ENCODE results near the gene TANK. TPM values are rescaled to one million over a fixed set of nuclear protein-coding genes. Genes with fewer than 3 reads are reported as not detected.

Gene TANK
- total RNA-seq, 1 donor from 2014 or later: 33.6 TPM

DNA sequence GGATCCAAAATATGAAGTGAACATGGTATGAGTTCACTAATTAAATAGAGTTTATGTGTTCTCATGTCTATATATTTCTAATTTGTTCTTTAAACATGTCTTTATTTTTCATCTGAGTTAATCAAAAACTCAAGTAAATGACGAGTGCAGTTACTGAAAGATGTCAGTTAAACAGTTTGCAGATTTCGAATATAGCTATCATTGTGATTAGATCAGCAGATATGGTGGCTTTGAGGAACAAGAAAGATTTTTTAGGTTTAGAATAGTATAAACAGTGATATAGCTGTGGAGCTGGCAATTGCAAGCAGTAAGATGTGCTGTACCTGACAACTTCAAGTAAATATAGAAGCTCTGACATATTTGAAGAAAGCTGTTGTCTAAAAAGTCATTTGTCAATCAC, 49.7 kb downstream of the TANK start:
- TF ChIP-seq, protein P1, sequence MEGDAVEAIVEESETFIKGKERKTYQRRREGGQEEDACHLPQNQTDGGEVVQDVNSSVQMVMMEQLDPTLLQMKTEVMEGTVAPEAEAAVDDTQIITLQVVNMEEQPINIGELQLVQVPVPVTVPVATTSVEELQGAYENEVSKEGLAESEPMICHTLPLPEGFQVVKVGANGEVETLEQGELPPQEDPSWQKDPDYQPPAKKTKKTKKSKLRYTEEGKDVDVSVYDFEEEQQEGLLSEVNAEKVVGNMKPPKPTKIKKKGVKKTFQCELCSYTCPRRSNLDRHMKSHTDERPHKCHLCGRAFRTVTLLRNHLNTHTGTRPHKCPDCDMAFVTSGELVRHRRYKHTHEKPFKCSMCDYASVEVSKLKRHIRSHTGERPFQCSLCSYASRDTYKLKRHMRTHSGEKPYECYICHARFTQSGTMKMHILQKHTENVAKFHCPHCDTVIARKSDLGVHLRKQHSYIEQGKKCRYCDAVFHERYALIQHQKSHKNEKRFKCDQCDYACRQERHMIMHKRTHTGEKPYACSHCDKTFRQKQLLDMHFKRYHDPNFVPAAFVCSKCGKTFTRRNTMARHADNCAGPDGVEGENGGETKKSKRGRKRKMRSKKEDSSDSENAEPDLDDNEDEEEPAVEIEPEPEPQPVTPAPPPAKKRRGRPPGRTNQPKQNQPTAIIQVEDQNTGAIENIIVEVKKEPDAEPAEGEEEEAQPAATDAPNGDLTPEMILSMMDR (IDR thresholded peaks at IDR 0.05; ENCODE audit: insufficient read depth, low read length, poor library complexity, severe bottlenecking): no peak
- Histone ChIP-seq H3K27me3 (ENCODE audit: control insufficient read depth, insufficient read depth, low read length) (no peaks in the 10 kb centered on the region), H3K36me3 (ENCODE audit: control insufficient read depth, insufficient read depth, low read length) (no peaks in the 10 kb centered on the region), H3K4me3 (ENCODE audit: low read depth, low read length) (no peak overlapping the region)
- no peak for DNase-seq (ENCODE audit: low read depth)

DNA sequence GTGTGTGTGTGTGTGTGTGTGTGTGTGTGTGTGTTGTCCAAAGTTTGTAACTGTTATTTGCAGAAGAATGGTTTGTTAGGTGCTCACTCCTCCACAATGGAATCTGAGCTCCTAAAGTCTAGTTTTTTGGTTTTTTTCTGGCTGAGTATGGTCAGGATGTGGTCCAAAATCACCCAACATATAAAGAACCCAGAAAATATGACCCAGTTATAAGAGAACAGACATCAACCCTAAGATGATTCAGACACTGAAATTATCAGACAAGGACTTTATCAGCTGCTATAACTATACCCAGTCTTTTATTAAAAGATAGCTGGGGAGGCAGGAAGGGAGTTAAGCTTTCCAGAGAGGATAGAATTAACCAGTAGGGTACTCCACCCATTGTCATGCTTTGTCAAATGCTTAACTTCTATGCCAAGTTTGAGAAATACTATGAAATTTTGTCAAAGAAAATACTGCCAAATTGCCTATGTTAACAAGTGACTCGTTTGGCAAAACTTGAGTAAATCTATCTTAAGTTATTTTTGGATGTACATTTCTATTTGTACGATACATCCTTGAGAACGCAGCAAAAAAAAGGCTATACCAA, 57.5 kb downstream of the TANK start:
- Histone ChIP-seq H3K36me3 (ENCODE audit: control insufficient read depth, insufficient read depth, low read length) (no peaks in the 10 kb centered on the region), H3K4me3 (ENCODE audit: low read depth, low read length) (no peak overlapping the region), H3K27me3 (ENCODE audit: control insufficient read depth, insufficient read depth, low read length) (no peaks in the 10 kb centered on the region)
- TF ChIP-seq, protein P1 (IDR thresholded peaks at IDR 0.05; ENCODE audit: insufficient read depth, low read length, poor library complexity, severe bottlenecking): no peak
- no peak for DNase-seq (ENCODE audit: low read depth)

DNA sequence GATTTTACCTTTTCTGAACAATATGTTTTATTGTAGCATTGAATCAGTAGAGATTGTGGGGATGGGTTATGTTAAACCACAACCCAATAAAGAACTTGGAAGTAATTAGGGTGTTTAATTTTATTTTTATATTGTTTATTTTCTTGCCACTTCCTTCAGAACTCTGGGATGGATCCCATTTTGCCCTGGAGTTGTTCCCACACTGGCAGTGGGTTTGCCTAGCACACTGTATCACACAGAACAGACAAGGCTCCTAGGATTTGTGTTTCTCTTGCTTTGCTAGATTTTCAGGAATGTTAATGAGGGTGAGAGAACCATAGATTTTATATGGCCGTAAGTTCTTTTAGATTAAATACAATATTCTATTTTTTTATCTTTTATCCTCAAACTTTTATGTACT, 59.0 kb downstream of the TANK start:
- Histone ChIP-seq H3K27me3 (ENCODE audit: control insufficient read depth, insufficient read depth, low read length) (no peaks in the 10 kb centered on the region), H3K4me3 (ENCODE audit: low read depth, low read length) (no peak overlapping the region), H3K36me3 (ENCODE audit: control insufficient read depth, insufficient read depth, low read length) (no peaks in the 10 kb centered on the region)
- TF ChIP-seq, protein P1 (IDR thresholded peaks at IDR 0.05; ENCODE audit: insufficient read depth, low read length, poor library complexity, severe bottlenecking): no peak
- no peak for DNase-seq (ENCODE audit: low read depth)

DNA sequence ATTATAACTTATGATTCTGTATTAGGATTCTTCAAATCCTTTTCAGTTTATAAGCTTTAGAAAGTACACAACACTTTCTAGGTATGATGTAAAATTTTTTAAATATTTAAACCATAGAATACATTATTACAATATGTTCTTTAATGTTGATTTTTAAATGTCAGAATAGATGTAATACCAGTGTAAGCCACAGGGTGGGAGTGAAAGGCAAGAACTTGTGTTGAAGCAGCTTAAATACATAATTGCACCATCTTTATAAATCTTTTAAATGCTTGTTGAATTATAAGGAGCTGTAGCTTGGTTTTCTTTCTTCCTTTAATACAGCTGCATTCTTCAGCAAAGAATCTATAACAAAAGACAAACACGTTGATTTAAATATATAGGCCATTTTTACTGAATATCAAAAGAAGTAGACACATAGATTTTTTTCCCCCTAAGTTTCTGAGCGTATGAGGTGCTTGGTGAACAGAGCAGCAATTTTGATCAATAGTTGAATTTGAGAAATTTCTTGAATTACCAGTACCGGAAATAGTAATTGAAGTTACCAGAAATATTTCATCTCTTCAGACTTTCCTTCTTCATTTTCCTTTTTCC, 63.0 kb downstream of the TANK start:
- no peak for DNase-seq (ENCODE audit: low read depth)
- Histone ChIP-seq H3K4me3 (ENCODE audit: low read depth, low read length) (no peak overlapping the region), H3K36me3 (ENCODE audit: control insufficient read depth, insufficient read depth, low read length) (no peaks in the 10 kb centered on the region), H3K27me3 (ENCODE audit: control insufficient read depth, insufficient read depth, low read length) (no peaks in the 10 kb centered on the region)
- TF ChIP-seq, protein P1 (IDR thresholded peaks at IDR 0.05; ENCODE audit: insufficient read depth, low read length, poor library complexity, severe bottlenecking): peak; percentile 63

DNA sequence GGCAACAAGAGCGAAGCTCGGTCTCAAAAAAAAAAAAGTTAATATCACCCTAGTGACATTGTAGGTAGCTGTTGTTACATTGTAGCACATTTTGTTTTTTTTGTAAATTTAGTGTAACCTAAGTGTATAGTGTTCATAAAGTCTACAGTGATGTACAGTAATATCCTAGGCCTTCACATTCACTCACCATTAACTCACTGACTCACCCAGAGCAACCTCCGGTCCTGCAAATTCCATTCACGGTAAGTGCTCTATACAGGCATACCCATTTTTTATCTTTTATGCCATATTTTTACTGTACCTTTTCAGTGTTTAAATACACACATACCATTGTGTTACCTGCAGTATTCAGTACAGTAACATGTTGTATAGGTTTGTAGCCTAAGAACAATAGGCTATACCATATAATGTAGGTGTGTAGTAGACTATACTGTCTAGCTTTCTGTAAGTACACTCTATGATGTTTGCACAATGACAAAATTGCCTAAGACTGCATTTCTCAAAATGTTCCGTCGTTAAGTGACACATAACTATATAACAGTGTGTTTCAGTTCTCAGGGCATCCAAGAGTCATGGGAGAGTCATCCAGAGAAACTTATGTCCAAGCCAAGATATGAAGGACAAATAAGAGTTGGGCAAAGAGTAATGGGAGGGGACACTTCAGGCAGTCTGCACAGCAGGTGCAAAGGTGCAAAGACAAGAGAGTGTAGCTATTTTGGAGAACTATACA, 68.4 kb downstream of the TANK start:
- no peak for DNase-seq (ENCODE audit: low read depth)
- no peak overlapping the region for H3K4me3 ChIP-seq (ENCODE audit: low read depth, low read length)
- H3K27me3 ChIP-seq (ENCODE audit: control insufficient read depth, insufficient read depth, low read length): no peaks in the 10 kb centered on the region
- H3K36me3 ChIP-seq (ENCODE audit: control insufficient read depth, insufficient read depth, low read length): no peaks in the 10 kb centered on the region
- TF ChIP-seq, protein P1 (IDR thresholded peaks at IDR 0.05; ENCODE audit: insufficient read depth, low read length, poor library complexity, severe bottlenecking): no peak

Data from kidney epithelial cell (primary cell).